LNCAP (cell line): ENCODE measurements around the gene TENT4B.

Source experiments
- TF ChIP-seq, protein P1 (sequence below): fragments of 450-650 bp; IDR thresholded peaks from 2 replicates; pipeline ENCODE4 v1.5.1; 2017; ENCODE audit warnings: mild to moderate bottlenecking

Gene TENT4B

DNA sequence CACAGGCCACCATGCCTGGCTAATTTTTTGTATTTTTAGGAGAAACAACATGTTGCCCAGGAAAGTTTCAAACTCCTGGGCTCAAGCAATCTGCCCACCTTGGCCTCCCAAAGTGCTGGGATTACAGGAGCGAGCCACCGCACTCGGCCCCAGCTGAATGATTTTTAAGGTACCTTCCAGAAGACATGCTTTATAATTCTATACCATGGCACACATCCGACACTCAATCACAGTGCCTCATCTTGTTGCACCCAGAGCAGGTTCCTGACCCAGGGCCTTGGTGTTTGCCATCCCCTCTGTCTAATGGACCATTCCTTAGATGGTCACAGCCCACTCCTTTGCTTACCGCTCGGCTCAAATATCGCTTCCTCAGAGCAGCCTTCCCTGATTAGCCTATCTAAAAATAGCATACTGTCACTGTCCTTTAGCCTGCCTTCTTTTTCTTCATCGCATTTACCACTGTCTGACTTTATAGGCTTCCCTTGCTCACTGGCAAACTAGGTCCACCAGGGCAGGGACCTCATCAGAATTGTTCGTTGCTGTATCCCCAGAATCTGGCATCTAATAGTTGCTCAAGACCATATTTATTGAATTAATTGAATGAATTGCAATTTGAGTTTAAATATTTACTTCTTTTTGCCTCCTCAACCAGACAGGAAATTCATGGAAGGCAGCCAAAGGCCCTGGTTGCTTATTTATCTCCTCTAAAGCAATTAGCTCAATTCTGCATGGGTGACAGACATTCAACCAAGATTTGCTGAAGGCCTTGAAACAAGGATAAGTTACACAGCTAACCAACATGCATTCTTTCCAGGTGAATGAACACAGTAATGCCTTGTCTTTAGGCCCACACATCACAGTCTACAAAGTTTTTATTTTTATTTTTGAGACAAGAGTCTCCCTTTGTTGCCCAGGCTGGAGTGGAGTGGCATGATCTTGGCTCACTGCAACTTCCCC is 6.3 kb upstream of the TENT4B start:
- TF ChIP-seq, protein P1, sequence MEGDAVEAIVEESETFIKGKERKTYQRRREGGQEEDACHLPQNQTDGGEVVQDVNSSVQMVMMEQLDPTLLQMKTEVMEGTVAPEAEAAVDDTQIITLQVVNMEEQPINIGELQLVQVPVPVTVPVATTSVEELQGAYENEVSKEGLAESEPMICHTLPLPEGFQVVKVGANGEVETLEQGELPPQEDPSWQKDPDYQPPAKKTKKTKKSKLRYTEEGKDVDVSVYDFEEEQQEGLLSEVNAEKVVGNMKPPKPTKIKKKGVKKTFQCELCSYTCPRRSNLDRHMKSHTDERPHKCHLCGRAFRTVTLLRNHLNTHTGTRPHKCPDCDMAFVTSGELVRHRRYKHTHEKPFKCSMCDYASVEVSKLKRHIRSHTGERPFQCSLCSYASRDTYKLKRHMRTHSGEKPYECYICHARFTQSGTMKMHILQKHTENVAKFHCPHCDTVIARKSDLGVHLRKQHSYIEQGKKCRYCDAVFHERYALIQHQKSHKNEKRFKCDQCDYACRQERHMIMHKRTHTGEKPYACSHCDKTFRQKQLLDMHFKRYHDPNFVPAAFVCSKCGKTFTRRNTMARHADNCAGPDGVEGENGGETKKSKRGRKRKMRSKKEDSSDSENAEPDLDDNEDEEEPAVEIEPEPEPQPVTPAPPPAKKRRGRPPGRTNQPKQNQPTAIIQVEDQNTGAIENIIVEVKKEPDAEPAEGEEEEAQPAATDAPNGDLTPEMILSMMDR: no peak

DNA sequence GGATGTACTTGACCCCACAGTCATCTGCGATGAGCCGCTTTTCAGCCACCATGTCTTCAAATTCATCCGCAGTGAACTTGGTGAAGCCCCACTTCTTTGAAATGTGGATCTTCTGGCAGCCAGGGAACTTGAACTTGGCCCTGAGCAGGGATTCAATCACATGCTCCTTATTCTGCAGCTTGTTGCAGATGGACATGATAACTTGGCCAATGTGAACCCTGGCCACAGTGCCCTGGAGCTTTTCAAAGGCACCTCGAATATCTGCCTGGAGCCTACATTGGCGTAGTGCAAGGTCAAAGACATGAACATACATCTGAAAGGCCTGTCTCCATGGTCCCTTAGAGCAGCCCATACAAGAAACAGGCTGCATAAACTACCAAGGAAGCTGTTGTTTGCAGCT is 1.8 kb upstream of the TENT4B start:
- TF ChIP-seq, protein P1: no peak

DNA sequence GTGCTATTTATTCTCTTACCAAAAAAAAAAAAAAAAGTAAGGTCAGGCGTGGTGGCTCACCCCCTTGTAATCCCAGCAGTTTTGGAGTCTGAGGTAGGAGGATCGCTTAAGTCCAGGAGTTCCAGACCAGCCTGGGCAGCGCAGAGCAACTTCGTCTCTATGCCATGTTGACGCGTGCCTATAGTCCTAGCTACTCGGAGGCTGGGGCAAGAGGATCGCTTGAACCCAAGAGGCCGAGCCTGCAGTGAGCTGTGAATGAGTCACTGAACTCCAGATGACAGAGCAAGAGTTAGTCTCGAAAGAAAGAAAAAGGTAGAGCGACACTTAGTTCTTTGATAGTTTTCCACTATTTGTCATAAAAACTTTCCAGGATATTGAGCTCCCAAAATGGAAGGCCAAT is 1.4 kb upstream of the TENT4B start:
- TF ChIP-seq, protein P1: no peak

DNA sequence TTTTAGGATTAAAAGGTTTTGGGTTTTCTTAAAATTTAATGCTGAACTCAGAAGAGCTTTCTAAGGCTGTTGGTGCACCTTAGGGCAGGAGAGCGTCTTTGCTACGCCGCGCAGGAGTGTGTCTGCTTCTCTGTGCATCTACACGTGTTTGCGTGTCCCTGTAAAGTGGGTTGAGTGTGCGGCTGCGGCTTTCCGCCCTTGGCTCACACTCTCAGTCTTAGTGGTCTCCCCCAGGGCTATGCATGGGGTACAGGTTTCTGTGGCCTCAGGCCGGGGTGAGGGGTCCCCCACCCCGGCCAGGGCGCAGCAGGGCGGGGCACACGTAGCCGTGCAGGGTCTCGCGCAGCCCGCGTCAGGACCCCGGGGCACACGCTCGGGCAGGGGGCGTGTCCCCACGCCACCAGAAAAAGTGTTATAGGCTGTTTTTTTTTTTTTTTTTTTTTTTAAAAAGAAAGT is 727 bp upstream of the TENT4B start:
- TF ChIP-seq, protein P1: no peak

DNA sequence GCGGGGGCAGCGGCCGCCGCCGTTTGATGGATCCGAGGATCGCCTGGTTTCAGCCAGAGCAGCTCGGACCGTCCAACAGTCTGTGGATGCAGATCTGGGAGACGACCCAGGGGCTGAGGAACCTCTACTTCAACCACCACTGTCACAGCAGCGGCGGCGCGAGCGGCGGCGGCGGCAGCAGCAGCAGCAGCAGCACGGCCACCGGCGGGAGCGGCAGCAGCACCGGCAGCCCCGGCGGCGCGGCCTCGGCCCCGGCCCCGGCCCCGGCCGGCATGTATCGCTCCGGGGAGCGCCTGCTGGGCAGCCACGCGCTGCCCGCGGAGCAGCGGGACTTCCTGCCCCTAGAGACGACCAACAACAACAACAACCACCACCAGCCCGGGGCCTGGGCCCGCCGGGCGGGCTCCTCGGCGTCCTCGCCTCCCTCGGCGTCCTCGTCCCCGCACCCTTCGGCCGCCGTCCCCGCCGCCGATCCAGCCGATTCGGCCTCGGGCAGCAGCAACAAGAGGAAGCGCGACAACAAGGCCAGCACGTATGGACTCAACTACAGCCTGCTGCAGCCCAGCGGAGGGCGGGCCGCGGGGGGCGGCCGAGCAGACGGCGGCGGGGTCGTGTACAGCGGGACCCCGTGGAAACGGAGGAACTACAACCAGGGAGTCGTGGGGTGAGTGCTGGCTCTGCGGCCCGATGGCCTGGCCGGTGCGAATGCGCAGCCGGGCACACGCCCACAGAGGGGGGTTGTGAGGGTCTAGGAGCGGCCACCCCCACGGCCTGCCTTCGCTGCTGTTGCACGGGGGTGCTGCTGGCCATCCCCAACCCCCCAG is 702 bp downstream of the TENT4B start:
- TF ChIP-seq, protein P1: no peak

DNA sequence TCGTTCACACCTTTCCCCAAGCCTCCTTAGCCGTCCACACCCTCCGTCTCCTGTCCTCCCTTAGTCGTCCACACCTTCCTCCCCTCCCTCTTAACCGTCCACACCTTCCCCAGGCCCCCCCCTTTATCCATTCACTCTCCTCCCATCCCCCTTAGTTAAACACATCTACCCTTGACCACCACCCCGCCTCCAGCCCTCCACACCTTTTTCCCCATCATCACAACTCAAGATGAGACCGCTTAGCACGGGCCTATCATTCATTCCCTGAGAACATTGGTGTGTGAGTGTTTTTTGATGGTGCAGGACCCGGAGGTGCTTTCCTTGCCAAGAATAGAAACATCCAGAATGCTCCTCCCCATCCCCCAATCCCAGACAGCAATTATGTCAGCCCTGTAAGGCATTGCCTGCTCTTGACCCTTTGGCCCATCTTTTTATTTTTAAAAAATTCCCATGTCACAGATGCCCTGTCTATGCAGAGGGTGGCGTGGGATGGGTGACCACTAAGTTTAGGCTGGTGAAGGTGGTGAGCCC is 1.4 kb downstream of the TENT4B start:
- TF ChIP-seq, protein P1: no peak

DNA sequence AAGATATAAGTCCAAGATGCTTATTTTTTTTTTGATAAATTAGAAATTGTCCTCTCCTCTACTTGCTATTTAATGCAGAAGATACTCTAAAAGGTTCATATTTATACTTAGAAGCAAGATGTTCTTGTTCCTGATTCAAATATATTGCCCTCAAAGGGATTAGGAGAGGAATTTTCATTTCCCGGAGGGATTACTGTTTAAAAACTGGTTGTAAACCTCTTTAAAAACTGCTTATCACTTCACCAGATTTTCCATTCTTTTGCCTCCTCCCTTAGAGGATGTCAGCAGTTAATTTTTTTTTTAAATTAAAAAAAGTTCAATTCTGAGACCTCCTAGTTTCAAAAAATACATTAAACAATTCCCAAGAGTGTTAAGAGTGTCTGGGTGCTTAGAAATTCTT is 2.8 kb downstream of the TENT4B start:
- TF ChIP-seq, protein P1: no peak
